Measurements from ENCODE around the gene TNFRSF4.

Gene TNFRSF4

GRCh38 chr1:1204998-1205768, 8.8 kb downstream of the TNFRSF4 start:
- peak overlapping the region; percentile 8 for H3K4me3 ChIP-seq (ENCODE audit: low read depth, low read length)
- TF ChIP-seq CTCF (IDR thresholded peaks at IDR 0.05; ENCODE audit: low read depth, low read length, missing control alignments): no peak
- no peak for DNase-seq (ENCODE audit: low read depth)

DNA sequence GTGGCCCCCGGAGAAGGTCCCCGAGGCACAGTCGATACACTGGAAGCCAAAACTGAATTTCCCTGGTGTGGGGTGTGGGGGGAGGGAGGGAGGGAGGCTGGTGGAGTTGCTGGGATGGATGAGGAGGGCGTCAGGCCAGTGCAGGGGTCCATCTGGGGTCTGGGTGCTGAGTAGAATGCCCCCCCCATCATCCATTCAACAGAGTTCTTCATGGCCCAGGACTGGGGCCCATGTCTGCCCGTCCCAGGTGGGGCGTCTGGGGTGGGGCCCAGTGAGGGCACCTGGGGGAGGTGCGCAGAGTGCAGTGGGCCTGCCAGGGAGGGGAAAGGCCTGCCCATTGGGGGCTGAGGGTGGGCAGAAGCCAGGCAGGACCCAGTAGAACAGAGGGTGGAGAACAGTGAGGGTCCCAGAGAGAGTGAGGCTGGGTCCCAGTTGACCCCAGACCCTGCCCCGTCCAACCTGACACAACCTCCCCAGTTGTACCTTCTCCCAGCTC, 9.5 kb downstream of the TNFRSF4 start:
- H3K4me3 ChIP-seq (ENCODE audit: low read depth, low read length): no peak overlapping the region
- no peak for DNase-seq (ENCODE audit: low read depth)
- TF ChIP-seq CTCF (IDR thresholded peaks at IDR 0.05; ENCODE audit: low read depth, low read length, missing control alignments): no peak

GRCh38 chr1:1203561-1204424, 10.2 kb downstream of the TNFRSF4 start:
- DNase-seq (ENCODE audit: low read depth): no peak

DNA sequence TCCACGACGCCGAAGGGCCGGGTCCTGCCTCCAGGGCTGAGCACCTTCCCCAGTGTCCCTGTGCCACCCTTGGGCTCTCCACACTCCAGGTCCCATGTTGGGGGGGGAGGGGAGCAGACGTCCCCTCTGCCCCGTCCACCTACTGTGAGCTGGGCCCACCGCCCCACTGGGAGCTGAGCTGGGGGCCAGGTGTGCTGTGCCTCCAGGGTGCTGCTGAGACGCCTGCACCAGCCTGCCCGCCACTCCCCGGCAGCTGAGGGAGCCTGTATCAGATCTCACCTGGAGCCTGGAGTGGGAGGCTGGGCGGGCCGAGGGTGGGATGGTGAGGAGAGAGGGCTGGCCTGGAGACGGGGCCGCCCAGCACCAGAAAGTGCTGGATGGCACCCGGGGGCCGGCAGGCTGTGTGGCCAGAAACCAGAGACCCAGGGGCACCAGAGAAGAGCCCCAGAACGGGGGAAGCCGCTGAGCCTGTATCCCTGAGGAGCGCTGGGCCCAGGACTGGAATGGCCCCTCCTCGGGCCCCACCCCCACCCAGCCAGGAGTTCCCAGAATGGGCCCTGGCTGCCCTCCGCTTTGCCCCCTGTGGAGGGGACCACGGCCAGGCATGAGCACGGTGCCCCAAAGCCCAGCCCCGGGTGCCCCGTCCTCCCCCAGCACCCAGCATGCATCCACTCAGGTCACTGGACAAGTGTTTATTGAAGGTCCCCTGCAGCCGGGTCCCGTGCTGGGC, 11.0 kb downstream of the TNFRSF4 start:
- DNase-seq (ENCODE audit: low read depth): no peak
- no peak overlapping the region for H3K4me3 ChIP-seq (ENCODE audit: low read depth, low read length)
- TF ChIP-seq CTCF (IDR thresholded peaks at IDR 0.05; ENCODE audit: low read depth, low read length, missing control alignments): no peak

More at GRCh38 chr1:1203561-1204424, 10.2 kb downstream of the TNFRSF4 start:
- no peak for TF ChIP-seq CTCF (IDR thresholded peaks at IDR 0.05; ENCODE audit: low read depth, low read length, missing control alignments)
- H3K4me3 ChIP-seq (ENCODE audit: low read depth, low read length): no peak overlapping the region

DNA sequence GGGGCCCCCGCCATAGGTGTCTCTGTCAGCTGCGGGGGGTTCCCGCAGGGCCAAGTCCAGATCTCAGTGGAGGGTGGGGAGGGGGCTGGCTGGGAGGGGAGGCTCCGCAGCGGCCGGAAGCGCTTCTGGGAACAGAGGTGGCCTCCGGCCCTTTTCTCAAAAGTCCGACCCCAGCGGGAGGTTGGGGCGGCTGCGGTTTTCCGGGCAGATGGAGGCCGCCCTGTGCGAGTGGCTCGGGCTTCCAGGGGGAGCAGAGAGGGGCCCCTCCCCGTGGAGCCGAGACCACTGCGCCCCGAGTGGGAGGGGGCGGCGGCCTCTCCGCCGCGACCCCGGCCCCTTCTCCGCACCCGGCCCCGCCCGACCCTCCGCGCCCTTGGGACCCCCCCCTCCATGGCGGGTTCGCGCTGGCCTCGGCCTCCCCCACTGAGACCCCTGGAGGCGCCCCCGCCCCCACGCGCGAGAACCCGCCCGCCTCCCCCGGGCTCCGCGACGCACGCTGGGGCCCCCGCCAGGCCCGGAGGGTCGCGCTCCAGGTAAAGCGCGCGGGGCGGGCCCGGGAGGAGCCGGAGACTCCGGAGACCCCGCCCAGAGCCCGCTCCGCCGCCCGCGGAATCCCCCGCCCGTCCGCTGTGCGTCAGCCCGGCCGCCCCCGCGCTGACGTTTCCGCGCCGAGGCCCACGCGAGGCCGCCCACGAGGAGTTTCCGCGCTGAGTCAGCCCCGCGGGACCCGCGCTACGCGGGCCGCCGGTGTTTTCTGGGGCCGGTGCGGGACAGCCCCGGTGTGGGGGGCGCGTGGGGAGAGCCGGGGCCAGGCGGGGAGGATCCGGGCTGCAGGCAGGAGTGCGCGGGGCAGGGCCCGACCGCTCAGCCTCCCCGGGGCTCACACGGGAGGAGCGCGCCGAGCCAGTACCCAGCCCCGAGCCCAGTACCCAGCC, 12.8 kb downstream of the TNFRSF4 start:
- no peak for DNase-seq (ENCODE audit: low read depth)

More for the DNA sequence above, 12.8 kb downstream of the TNFRSF4 start:
- TF ChIP-seq CTCF (IDR thresholded peaks at IDR 0.05; ENCODE audit: low read depth, low read length, missing control alignments): no peak
- H3K4me3 ChIP-seq (ENCODE audit: low read depth, low read length): peak overlapping the region; percentile 10; the same call in 1 of the 2 replicates
